ENCODE data around the gene CLEC2A.

DNA sequence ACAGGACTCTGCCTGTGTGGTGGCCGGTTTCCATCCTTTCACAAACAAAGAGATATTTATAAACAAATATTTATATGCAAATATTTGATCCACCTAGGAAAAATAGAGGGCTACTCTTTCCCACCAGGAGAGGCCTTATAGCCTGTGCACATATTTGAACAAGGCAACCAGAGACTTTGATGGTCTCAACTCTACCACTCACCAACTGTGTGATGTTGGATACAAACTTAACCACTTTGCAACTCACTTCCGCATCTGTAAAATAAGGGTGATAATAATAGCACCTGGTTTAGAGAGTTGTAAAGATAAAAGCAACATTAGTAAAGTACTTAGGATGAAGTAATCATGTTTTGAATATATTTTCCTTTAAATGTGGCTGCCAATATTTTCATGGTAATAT is 37.5 kb upstream of the CLEC2A start:
- TF ChIP-seq, protein P1, sequence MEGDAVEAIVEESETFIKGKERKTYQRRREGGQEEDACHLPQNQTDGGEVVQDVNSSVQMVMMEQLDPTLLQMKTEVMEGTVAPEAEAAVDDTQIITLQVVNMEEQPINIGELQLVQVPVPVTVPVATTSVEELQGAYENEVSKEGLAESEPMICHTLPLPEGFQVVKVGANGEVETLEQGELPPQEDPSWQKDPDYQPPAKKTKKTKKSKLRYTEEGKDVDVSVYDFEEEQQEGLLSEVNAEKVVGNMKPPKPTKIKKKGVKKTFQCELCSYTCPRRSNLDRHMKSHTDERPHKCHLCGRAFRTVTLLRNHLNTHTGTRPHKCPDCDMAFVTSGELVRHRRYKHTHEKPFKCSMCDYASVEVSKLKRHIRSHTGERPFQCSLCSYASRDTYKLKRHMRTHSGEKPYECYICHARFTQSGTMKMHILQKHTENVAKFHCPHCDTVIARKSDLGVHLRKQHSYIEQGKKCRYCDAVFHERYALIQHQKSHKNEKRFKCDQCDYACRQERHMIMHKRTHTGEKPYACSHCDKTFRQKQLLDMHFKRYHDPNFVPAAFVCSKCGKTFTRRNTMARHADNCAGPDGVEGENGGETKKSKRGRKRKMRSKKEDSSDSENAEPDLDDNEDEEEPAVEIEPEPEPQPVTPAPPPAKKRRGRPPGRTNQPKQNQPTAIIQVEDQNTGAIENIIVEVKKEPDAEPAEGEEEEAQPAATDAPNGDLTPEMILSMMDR (IDR thresholded peaks at IDR 0.05), result no peak
- no peak for TF ChIP-seq EP300 (IDR thresholded peaks at IDR 0.05)

All from tibial nerve (tissue), 4 donors.